Measurements from ENCODE around the gene DCANP1. TPM values are rescaled to one million over a fixed set of nuclear protein-coding genes. Genes with fewer than 3 reads are reported as not detected.

The DCANP1 gene
- total RNA-seq, 6 experiments from 2014 or later = not detected

DNA sequence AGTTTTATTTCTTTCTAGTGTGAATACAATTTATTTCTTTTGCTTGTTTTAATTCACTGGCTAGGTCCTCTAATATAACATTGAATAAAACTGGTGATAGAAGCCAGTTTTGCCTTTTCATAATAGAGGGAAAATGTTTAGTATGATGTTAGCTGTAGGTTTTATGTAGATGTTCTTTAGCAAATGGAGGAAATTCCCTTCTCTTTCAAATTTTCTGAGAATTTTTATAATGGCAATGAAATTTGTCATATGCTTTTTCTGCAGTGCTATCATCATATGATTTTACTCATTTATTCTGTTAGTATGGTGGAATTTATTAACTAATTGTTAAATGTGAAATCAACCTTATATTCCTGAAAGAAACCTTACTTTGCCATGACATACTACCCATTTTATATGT, 30.1 kb downstream of the DCANP1 start:
- Mint-ChIP-seq H3K4me3 (no peak overlapping the region), H3K27ac (no peak overlapping the region), H3K9me3 (peaks cover 6% of the 10 kb centered on the region; the same call in 1 of the 2 replicates), H3K36me3 (ENCODE audit: low read depth) (no peaks in the 10 kb centered on the region; the same call in 1 of the 2 replicates), H3K27me3 (ENCODE audit: insufficient read depth) (peaks cover 18% of the 10 kb centered on the region), H3K4me1 (ENCODE audit: low read depth) (no peaks in the 10 kb centered on the region)
- no peak for DNase-seq
- TF ChIP-seq CTCF (IDR thresholded peaks at IDR 0.05) = no peak

DNA sequence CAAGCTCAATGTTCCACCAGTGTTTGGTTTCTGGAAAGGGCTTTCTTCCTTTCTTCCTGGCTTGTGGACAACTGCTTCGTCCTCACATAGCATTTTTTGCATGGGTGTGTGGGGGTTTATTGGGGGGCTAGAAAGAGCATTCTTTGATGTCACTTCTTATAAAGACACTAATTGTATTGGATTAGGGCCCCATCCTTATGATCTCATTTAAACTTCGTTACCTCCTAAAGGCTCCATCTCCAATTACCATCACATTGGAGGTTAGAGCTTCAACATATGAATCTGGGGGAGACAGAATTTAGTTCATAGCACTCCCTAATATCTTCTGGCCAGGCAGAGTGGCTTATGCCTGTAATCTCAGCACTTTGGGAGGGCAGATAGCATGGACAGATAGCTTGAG, 42.1 kb downstream of the DCANP1 start:
- H3K4me3 Mint-ChIP-seq = no peak overlapping the region
- 0 out of 2 replicates have a peak, but pooled peaks cover 4% of the 10 kb centered on the region for H3K36me3 Mint-ChIP-seq (ENCODE audit: low read depth)
- H3K27ac Mint-ChIP-seq = no peak overlapping the region
- peaks cover 10% of the 10 kb centered on the region for H3K4me1 Mint-ChIP-seq (ENCODE audit: low read depth)
- H3K27me3 Mint-ChIP-seq (ENCODE audit: insufficient read depth) = peaks cover 8% of the 10 kb centered on the region
- TF ChIP-seq CTCF (IDR thresholded peaks at IDR 0.05) = no peak
- H3K9me3 Mint-ChIP-seq = peaks cover 4% of the 10 kb centered on the region; the same call in 1 of the 2 replicates
- DNase-seq = no peak

GRCh38 chr5:135402031-135402430, 45.1 kb downstream of the DCANP1 start:
- Mint-ChIP-seq H3K27me3 (ENCODE audit: insufficient read depth) (peaks cover 7% of the 10 kb centered on the region), H3K36me3 (ENCODE audit: low read depth) (peaks cover 9% of the 10 kb centered on the region; the same call in 1 of the 2 replicates), H3K27ac (no peak overlapping the region), H3K4me1 (ENCODE audit: low read depth) (peaks cover 31% of the 10 kb centered on the region), H3K4me3 (no peak overlapping the region), H3K9me3 (peaks cover 4% of the 10 kb centered on the region; the same call in 1 of the 2 replicates)
- no peak for TF ChIP-seq CTCF (IDR thresholded peaks at IDR 0.05)
- DNase-seq = no peak

DNA sequence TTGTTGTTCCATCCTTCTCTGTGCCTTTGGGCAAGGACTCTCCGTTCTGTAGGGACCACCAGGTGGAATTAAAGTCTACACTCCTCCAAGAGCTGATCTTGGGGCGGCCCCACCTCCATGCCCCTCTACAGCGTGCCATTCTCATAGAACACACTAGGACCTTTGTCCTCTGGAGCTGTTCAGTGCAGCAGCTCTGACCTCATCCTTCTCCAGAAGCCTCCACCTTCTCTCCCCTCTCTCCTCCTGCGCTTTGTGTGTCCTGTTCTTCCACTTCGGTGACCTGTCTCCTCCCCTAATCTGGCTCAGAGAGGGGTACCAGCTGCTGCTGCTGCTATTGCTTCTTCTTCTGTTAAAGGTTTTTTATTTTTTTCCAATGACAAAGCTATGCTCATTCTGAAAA, 46.3 kb downstream of the DCANP1 start:
- H3K27ac Mint-ChIP-seq = no peak overlapping the region
- no peak overlapping the region for H3K4me3 Mint-ChIP-seq
- no peak for TF ChIP-seq CTCF (IDR thresholded peaks at IDR 0.05)

GRCh38 chr5:135399794-135400542, 47.2 kb downstream of the DCANP1 start:
- peaks cover 52% of the 10 kb centered on the region for H3K4me1 Mint-ChIP-seq (ENCODE audit: low read depth)
- no peak for TF ChIP-seq CTCF (IDR thresholded peaks at IDR 0.05)
- peak overlapping the region; percentile 93 for H3K27ac Mint-ChIP-seq
- H3K27me3 Mint-ChIP-seq (ENCODE audit: insufficient read depth) = peaks cover 7% of the 10 kb centered on the region
- no peak for DNase-seq
- peak overlapping the region; percentile 86 for H3K4me3 Mint-ChIP-seq
- H3K36me3 Mint-ChIP-seq (ENCODE audit: low read depth) = peaks cover 12% of the 10 kb centered on the region
- H3K9me3 Mint-ChIP-seq = peaks cover 1% of the 10 kb centered on the region; the same call in 1 of the 2 replicates

More for the DNA sequence above, 46.3 kb downstream of the DCANP1 start:
- Mint-ChIP-seq H3K9me3 (peaks cover 4% of the 10 kb centered on the region; the same call in 1 of the 2 replicates), H3K27me3 (ENCODE audit: insufficient read depth) (peaks cover 7% of the 10 kb centered on the region), H3K4me1 (ENCODE audit: low read depth) (peaks cover 43% of the 10 kb centered on the region), H3K36me3 (ENCODE audit: low read depth) (peaks cover 9% of the 10 kb centered on the region; the same call in 1 of the 2 replicates)
- DNase-seq = no peak

All from HFFc6 (cell line).